NCI-H748 treated with DMSO at 0.1 percent for 48 hours (cell line): ENCODE results near the gene SLC25A36.
A peak's percentile ranks its signal among the peaks of the same experiment; 100 is the strongest.
"Not testable (repeated sequence)": the region's sequence is repeated elsewhere in the genome, so short reads cannot be mapped to it uniquely, and the experiment has no call there.

Source experiments
- DNase-seq: peaks from one replicate; lab custom pipeline; 2025; lab: John Stamatoyannopoulos, UW

The SLC25A36 gene

GRCh38 chr3:140931801-140932200 lies 9.8 kb upstream of the SLC25A36 start:
- DNase-seq, result no peak

DNA sequence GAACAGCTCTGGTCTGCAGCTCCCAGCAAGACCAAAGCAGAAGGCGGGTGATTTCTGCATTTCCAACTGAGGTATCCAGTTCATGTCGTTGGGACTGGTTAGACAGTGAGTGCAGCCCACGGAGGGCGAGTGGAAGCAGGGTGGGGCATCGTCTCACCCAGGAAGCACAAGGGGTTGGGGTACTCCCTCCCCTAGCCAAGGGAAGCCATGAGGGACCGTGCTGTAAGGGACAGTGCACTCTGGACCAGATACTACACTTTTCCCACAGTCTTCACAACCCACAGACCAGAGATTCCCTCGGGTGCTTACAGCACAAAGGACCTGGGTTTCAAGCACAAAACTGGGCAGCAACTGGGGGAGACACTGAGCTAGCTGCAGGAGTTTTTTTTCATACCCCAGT lies 8.5 kb upstream of the SLC25A36 start:
- no peak for DNase-seq

DNA sequence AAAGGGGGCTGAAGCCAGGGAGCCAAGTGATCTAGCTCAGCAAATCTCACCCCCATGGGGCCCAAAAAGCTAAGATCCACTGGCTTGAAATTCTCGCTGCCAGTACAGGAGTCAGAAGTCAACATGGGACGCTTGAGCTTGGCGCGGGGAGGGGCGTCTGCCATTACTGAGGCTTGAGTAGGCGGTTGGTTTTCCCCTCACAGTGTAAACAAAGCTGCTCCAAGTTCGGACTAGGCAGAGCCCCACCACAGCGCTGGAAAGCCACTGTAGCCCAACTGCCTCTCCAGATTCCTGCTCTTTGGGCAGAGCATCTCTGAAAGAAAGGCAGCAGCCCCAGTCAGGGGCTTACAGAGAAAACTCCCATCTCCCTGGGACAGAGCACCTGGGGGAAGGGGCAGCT lies 8.1 kb upstream of the SLC25A36 start:
- no peak for DNase-seq

DNA sequence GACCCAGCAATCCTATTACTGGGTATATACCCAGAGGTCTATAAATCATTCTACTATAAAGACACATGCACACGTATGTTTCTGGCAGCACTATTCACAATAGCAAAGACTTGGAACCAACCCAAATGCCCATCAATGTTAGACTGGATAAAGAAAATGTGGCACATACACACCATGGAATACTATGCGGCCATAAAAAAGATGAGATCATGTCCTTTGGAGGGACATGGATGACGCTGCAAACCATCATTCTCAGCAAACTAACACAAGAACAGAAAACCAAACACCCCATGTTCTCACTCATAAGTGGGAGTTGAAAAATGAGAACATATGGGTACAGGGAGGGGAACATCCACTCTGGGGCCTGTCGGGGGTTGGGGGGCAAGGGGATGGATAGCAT lies 2.3 kb upstream of the SLC25A36 start:
- not testable (repeated sequence) for DNase-seq

- no peak for DNase-seq
Observed at GRCh38 chr3:140941090-140941433, 574 bp upstream of the SLC25A36 start.

- DNase-seq, result peak; percentile 19
Observed at GRCh38 chr3:140942221-140943104, 827 bp downstream of the SLC25A36 start.

DNA sequence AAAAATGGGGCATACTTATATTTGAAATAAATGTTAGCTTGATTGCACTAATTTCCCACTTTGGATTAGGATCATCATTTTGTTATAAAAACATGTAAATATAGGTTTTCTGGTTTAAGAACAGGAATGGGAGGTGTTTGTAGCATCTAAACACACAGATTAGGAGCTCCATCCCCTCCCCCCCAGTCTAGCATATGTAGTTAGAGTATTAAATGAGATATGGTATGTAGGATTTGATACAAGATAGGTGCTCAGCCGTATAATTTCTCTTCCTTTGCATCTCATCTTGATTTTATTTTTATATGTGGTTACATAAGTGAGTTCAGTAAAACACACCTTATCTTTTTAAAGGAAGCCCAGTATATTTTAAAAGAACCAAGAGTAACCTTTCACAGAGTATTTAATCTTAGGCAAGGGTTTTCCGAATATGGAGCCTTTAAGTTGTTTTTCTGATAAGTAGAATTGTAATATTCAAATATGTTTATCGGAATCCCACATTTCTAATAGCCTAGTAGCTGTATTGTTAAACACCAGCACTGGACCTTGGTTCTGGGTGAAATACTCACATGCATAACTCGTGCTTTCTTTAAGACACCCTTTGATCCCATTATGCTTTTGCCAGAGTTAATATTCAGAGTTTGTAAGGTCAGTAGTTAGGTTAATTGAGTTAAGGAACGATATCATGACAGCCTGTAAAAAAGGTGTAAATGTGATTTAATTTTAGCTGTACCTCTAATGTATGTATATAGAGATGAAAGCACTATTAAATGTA lies 2.3 kb downstream of the SLC25A36 start:
- no peak for DNase-seq

DNA sequence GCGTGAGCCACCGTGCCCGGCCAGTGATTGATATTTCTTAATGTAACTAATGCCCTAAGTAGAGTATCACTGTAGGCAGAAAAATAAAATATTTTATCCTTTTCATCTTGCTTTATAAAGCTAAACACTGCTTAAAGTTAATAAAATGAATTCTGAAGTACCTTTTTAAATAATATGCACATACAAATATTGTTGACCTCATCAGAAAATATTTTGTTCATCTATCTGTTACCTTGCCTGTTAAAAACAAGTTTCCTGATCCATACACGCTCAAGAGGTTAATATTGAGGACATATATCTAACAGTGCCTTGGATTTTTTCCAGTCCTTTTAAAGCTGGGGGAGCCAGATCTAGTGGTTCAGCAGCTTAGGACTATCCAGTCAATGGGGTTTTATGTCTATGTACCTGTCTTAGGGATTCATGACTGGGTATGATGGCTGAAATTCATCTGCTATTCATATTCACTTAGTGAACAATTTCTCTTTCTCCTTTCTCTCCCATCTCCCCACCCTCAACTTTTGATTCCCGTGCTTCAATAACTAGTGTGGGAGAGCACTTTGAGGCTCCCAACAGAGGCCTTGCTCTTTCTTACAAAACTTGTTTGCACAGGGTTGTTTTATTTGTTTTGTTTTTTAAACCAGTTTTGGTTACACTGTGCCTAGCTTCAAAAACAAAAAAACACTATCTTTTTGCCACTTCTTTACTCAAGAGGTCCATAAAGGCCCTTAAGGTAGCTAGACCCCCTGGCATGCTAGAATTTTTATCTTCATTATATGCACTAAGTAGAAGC lies 7.0 kb downstream of the SLC25A36 start:
- no peak for DNase-seq

- DNase-seq, result no peak
Observed at GRCh38 chr3:140950144-140950543, 8.5 kb downstream of the SLC25A36 start.

DNA sequence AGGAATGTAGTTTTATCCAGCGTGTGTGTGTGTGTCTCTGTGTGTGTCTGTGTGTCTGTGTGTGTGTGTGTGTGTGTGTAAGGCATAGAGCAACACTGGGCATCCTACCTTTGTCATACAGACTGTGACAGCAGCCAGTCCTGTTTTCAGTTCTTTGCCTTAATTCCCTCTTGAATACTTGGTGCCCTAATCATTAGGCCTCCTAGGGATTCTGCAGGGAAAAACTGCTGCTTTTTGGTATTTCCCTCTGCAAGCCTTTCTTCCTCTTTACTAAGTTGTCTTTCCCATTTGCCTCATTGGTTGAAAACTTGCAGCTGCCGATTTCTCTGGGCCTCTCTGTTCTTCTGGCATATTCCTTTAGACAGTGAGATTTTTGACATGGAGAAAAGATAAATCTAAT lies 9.2 kb downstream of the SLC25A36 start:
- DNase-seq, result no peak

DNA sequence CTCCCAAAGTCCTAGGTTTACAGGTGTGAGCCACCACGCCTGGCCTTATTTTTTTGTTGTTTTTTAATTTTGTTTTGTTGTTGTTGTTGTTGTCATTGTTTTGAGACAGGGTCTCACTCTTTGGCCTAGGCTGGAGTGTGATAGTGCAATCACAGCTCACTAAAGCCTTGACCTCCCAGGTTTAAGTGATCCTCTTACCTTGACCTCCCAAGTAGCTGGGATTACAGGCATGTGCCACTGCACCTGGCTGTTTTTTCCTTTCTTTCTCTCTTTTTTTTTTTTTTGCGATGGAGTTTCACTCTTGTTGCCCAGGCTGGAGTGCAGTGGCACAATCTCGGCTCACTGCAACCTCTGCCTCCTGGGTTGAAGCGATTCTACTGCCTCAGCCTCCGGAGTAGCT lies 10.1 kb downstream of the SLC25A36 start:
- not testable (repeated sequence) for DNase-seq

GRCh38 chr3:140953028-140953960 lies 11.7 kb downstream of the SLC25A36 start:
- DNase-seq, result no peak

- no peak for DNase-seq
Observed at GRCh38 chr3:140954576-140954975, 12.9 kb downstream of the SLC25A36 start.

DNA sequence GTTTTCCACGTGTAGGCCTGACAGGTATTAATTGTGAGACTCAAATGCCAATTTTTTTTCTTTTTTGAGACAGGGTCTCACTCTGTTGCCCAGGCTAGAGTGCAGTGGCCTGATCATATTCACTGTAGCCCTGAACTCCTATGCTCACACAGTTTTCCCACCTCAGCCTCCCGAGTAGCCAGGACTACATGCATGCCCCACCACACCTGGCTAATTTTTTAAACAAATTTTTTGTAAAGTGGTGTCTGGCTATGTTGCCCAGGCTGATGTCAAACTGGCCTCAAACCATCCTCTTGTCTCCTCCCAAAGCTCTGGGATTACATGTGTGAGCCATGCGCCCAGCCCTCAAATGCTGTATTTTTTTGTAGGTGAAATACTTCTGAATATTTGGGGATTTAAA lies 14.0 kb downstream of the SLC25A36 start:
- no peak for DNase-seq

- no peak for DNase-seq
Observed at GRCh38 chr3:140956058-140956835, 14.6 kb downstream of the SLC25A36 start.

- no peak for DNase-seq
Observed at GRCh38 chr3:140972833-140973232, 31.2 kb downstream of the SLC25A36 start.

DNA sequence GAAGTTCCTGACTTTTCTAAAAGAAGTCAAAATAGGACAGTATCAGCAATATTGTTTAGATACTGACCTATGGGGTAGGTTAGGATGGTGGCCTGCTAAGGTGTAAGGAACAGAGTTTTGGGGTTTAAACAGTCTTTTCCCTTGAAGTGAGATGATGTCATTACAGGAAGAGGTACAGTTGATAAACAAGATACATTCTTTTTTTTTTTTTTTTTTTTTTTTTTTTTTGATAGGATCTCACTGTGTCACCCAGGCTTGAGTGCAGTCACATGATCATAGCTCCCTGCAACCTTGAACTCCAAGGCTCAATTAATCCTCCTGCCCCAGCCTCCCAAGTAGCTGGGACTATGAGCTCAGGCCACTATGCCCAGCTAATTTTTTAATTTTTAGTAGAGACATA lies 33.3 kb downstream of the SLC25A36 start:
- no peak for DNase-seq

DNA sequence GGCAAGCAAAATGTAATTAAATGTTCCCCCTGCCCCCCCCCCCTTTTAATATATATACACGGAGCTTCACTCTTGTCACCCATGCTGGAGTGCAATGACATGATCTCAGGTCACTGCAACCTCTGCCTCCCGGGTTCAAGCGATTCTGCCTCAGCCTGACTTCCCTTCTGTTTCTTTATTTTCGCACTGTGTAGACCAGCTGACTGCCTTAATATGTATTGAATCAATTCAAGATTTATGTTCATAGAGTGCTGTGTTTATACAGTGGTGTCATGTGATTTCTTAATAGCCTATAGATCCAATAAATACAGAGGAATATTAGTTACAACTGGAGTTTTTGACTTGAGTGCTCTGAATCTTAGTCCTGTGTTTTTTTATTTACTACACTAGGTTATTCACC lies 39.0 kb downstream of the SLC25A36 start:
- no peak for DNase-seq

GRCh38 chr3:140987792-140988191 lies 46.2 kb downstream of the SLC25A36 start:
- not testable (repeated sequence) for DNase-seq

- DNase-seq, result no peak
Observed at GRCh38 chr3:140994316-140994715, 52.7 kb downstream of the SLC25A36 start.

GRCh38 chr3:140994861-140995260 lies 53.2 kb downstream of the SLC25A36 start:
- not testable (repeated sequence) for DNase-seq
